COLO668 (cell line): ENCODE data around the gene CDK11B.

Source experiments
- DNase-seq: peaks from one replicate; lab custom pipeline; 2025; ENCODE audit not compliant: unreplicated experiment; lab: John Stamatoyannopoulos, UW

The CDK11B gene

GRCh38 chr1:1628754-1629429, 29.9 kb downstream of the CDK11B start:
- DNase-seq: no peak

- DNase-seq: no peak
These were observed 30.7 kb downstream of the CDK11B start for GRCh38 chr1:1627829-1628753.

GRCh38 chr1:1627261-1627828, 31.5 kb downstream of the CDK11B start:
- no peak for DNase-seq

DNA sequence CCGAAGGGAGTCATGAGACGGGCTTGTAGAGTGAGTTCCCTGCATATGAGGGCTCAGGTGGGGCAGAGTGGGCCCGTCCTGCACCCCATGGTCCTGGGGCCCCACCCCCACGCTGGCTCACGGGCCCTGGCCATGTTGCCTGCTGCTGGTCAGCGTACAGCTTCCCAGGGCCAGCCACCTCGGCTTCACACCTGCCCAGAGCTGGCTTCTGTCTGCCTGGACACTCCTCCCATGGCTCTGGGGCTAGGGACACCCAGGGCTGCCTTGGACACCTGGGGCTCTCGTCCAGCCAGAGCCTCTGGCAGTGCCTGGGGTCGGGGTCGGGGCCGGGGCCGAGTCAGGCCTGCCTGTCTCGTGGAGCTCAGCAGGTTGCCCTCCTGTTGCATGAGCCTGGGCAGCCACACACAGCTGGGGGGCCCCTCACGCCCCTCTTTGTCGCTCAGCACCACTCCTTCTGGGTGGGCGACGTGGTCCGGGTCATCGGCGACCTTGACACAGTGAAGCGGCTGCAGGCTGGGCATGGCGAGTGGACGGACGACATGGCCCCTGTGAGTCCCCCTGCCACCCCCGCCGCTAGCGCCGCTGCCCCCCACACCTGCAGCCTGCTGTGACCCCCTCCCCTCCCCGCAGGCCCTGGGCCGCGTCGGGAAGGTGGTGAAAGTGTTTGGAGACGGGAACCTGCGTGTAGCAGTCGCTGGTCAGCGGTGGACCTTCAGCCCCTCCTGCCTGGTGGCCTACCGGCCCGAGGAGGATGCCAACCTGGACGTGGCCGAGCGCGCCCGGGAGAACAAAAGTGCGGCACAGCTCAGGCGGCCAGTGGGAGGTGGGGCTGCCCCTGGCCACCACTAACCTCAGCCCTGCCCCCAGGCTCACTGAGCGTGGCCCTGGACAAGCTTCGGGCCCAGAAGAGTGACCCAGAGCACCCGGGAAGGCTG, 32.3 kb downstream of the CDK11B start:
- DNase-seq: no peak

GRCh38 chr1:1625824-1626206, 33.0 kb downstream of the CDK11B start:
- no peak for DNase-seq

- DNase-seq: no peak
These were observed 33.4 kb downstream of the CDK11B start for GRCh38 chr1:1625404-1625775.

- DNase-seq: no peak
These were observed 34.1 kb downstream of the CDK11B start for GRCh38 chr1:1624443-1625403.

GRCh38 chr1:1623631-1624442, 35.0 kb downstream of the CDK11B start:
- DNase-seq: no peak

DNA sequence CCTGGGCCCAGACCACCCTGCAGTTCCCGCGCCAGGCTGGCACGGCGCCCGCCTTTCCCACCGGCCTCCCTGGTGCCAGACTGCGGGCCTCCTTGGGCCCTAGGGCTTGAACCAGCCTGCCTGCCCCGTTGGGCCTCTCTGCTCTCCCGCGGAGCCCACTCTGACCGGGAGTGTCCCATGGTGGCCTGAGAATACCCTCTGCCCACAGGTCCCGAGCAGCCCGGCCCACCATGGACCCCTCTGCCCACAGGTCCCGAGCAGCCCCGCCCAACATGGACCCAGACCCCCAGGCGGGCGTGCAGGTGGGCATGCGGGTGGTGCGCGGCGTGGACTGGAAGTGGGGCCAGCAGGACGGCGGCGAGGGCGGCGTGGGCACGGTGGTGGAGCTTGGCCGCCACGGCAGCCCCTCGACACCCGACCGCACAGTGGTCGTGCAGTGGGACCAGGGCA, 35.6 kb downstream of the CDK11B start:
- DNase-seq: no peak

GRCh38 chr1:1622788-1623094, 36.1 kb downstream of the CDK11B start:
- DNase-seq: no peak

- no peak for DNase-seq
These were observed 36.6 kb downstream of the CDK11B start for GRCh38 chr1:1622010-1622787.

GRCh38 chr1:1621173-1622009, 37.4 kb downstream of the CDK11B start:
- no peak for DNase-seq

DNA sequence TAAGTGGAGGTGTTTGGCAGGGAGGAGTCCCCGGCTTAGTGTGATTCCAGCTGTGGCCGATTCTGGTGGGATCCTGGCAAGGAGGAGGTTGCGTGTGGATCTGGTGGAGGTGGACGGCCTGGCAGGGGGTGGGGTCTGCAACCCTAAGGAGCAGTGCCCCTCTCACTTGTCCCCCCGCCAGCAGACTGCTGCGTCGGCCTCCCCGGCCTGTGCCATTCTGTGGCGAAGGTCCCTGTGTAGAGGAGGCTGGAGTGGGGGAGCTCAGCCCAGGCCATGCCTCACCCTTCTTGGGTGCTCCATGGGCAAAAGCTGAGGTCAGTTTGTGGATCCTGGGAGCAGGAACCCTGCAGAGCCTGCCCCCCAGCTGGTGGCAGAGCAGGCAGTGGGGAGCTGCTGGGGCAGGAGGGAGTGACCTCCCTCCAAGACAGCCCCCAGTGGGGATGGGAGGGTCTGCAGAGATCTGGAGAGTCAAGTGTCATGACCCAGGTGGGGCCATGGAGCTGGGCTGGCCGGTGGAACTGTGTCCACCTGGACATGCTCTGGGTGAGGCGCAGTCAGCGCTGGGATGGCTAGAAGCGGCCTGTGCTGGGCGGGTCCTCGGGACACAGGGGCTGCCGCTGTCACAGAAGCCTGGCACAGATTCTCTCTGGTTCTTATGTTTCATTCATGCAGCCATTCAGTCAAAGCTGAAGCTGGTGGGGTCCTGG, 38.2 kb downstream of the CDK11B start:
- no peak for DNase-seq

- no peak for DNase-seq
These were observed 38.9 kb downstream of the CDK11B start for GRCh38 chr1:1619917-1620361.

DNA sequence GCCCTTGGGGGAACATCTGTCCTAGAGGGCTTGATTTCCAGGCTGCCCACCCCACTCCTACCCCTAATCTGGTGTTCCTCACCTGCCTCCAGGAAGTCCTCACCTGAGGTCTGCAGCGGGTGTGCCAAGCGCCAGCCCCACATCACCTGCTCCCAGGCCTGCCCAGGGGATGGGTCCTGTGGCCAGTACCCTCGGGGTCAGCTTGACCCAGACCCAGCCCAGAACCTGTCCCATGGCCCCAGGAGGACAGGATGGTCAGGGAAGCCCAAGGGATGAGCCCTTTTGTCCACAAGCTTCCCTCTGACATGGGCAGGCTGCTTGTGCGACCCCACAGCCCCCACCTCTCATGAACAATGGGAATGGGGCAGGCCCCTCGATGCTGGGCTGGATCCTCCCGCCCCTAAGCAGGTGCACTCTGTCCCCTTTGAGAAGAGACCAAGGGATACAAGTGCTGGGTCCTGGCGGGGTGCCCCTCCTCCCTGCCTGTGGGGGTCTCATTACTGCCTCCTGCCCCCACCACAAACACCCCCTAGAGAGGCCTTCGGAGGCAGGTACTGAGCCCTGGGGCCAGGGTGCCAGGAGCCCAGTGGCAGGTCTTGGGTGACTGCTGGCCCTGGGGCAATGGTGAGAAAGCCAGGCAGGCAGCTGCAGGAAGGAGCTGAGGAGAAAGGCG, 40.3 kb downstream of the CDK11B start:
- DNase-seq: no peak

- DNase-seq: no peak
These were observed 40.9 kb downstream of the CDK11B start for GRCh38 chr1:1617925-1618324.
